GM19397 (cell line): ENCODE results near the gene TTC7B.

Experiments
- ATAC-seq: cut with Tn5 transposase; IDR thresholded peaks from one replicate; pipeline ENCODE4 v1.9.1; 2021; ENCODE audit warnings: mild to moderate bottlenecking, moderate library complexity; ENCODE audit not compliant: unreplicated experiment

Gene TTC7B

GRCh38 chr14:90808759-90809529 is 7.3 kb downstream of the TTC7B start:
- no peak for ATAC-seq

DNA sequence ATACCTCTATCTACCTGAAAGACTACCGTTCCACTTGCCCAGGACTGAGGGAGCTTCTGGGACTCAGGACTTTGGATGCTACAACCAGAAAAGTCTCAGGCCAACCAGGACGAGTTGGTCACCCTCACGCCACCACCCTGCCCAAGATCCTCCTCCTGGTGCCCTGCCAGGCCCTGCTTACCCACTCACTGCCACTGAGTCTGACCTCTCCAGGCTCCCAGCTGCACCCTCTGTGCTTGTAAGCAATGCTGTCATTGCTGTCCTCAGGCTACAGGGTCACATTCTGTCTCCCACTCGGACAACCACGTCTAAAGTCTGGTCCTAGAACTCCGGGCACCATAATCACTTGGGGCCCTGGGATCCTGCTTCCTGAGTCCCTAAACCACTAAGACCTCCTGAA is 9.2 kb downstream of the TTC7B start:
- ATAC-seq: no peak

DNA sequence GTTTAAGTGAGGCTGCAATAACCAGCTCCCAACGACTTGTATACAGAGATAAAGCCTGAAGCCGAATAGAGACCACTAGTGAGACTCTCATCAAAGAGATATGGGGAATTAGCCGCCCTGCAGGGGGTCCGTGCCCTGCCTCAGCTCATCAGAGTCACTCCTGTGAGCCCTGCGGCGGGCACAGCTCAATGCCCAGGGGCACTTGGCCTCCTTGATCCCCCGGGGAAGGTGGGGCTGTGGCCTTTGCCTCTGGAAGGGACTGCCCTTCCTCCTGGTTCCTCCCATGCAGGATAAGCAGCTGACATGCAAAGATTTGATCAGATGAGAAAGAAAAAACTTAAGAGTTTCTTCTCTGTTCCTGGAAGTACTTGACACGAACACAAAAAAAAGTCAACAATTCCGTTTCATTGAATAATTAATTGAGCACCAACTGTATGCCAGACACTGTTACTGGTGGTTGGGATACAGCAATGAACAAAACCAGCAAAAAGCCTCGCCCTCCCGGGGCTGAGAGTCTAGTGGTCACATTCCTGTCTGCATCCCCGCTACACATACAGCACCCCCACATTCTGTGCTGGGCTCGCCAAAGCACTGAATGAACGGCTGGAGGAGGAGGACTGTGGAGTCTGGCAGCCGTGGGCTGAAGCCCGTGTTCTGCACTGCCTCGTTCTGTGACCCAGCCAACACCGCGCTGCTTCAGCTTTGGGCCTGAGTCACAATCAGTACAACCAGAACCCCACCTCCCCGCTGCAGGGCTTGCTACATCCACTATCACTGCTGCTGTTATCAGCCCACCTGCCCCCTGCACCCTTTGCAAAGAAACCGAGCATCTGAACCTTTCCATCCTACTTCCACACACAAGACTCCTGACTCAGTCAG is 10.3 kb downstream of the TTC7B start:
- ATAC-seq: no peak

DNA sequence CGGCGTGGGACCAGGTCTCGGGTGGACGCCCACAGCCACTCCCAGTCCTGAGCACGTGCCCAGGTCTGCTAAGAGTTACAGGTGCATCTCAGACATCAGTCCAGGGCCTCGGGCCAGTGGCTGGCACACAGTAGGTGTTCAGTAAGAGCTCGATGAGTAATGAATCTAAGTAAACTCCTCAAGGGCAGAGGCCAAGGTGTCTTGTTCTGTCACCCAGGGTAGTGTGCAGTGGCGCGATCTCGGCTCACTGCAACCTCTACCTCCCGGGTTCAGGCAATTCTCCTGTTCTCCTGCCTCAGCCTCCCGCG is 11.2 kb downstream of the TTC7B start:
- no peak for ATAC-seq

- no peak for ATAC-seq
Observed at GRCh38 chr14:90804292-90805083, 11.7 kb downstream of the TTC7B start.

DNA sequence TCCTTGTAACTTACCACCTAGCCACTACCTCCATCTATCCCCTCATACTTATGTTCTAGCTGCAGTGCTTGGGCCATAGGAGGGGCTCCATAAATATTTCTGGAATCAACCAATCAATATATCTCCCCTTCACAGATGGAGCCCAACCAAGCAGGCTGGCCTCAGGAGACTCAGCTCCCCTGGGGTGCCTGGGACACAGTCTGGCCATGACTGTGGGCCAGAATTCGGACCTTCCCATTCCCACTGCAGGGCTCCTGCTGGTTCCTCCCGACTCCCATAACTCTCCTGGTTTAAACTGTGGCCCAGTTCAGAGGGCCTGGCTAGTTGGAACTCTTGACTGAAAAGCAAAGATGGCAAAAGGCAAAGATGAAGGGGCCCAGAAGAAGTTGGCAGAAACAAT is 13.0 kb downstream of the TTC7B start:
- ATAC-seq: no peak

GRCh38 chr14:90799420-90799819 is 16.8 kb downstream of the TTC7B start:
- ATAC-seq: no peak

- no peak for ATAC-seq
Observed at GRCh38 chr14:90797919-90798318, 18.3 kb downstream of the TTC7B start.

DNA sequence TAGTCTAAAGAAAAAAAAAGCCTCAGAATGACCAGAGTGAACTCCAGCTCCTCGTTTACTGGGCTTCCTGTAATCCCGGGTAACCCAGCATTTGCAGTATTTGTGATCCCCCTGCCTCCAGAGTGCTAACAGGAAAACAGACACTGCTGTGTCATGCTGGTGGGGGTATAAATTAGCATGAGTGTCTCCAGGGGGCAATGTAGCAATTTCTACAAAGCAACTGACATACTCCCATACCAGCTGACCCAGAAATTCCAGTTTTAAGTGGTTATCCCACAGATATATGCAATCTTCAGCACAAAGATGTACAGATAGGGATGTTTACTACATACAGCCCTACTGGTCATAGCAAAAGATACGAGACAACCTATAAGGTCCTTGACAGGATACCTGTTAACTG is 18.8 kb downstream of the TTC7B start:
- no peak for ATAC-seq

- no peak for ATAC-seq
Observed at GRCh38 chr14:90796329-90796728, 19.9 kb downstream of the TTC7B start.

- ATAC-seq: no peak
Observed at GRCh38 chr14:90795744-90796143, 20.5 kb downstream of the TTC7B start.

- no peak for ATAC-seq
Observed at GRCh38 chr14:90791486-90791885, 24.7 kb downstream of the TTC7B start.

GRCh38 chr14:90788031-90788430 is 28.2 kb downstream of the TTC7B start:
- ATAC-seq: no peak

DNA sequence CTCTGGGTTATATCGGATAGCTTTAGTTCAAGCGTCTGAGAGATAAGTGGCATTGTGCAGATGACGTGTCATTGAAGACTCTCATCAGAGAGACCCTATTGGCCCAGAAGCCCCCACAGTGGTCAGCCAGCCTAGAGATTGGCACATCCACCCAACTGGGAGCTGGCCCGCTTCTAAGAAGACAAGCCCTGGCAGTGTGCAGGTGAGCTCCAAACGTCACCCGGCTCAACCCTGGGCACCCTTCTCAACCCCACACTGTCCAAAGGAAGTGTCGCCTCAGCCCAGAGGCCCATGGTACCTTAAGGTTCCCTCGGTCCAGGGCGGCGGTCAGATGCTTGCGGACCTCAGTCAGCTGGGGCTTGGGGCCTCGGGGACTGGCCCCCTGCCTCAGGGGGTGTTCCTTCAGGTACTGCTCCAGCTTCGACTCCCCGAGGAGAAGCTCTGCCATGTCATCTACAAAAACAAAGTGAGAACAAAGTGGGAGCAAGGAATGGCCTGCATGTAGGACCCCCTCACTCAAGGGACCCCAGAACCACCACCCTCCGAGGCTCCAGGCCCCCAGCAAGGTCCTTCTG is 30.3 kb downstream of the TTC7B start:
- ATAC-seq: no peak

- no peak for ATAC-seq
Observed at GRCh38 chr14:90785471-90785870, 30.8 kb downstream of the TTC7B start.

GRCh38 chr14:90784621-90785270 is 31.5 kb downstream of the TTC7B start:
- ATAC-seq: no peak

GRCh38 chr14:90783344-90783743 is 32.9 kb downstream of the TTC7B start:
- no peak for ATAC-seq

DNA sequence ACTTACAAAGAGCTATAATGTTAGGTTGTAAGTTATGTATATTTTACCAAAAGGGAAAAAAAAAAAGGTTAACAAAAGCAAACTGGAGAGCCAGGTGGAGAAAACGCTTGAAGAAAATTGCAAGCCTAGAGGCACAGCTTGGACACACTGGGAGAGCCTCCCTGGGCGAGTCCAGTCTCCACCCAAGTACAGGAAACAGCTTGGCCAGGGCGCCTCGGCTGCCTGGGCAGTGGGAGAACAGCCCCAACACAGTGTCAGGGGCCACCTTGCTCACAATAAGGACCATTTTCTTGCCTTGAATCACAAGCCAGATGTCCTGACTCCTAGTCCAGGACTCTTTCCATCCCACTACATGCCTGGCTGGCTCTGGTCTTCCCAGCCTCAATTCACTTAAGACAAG is 33.3 kb downstream of the TTC7B start:
- ATAC-seq: no peak

- no peak for ATAC-seq
Observed at GRCh38 chr14:90781876-90782275, 34.4 kb downstream of the TTC7B start.

- ATAC-seq: no peak
Observed at GRCh38 chr14:90781344-90781761, 34.9 kb downstream of the TTC7B start.

DNA sequence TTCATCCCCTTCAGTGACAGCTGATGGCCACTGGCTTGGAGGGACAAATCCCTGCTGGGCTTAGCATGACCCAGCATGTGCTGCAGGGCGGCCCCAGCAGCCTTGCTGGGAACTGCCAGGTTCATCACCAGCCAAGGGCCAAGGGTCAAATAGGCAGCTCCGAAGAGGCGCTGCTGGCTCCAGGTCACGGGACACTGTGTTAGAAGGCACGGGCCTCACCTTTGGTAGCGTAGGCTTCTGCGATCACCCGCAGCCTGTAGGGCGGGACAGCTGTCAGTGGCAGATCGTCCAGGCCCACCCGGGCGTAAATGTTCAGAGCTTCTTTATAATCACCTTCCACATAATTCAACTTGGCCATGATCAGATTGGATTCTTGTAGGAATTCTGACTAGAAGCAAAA is 35.7 kb downstream of the TTC7B start:
- ATAC-seq: no peak
